Loucy (cell line): ENCODE data around the gene SUCNR1.

Experiments used
- EZH2phosphoT487 ChIP-seq: fragments of 200-600 bp; IDR thresholded peaks from 2 replicates; pipeline ENCODE4 v1.6.1; 2018; ENCODE audit warnings: antibody characterized with exemption, mild to moderate bottlenecking, moderate library complexity, borderline replicate concordance
- TF ChIP-seq, protein P1 (sequence below): fragments of 200-600 bp; sonication (generic); conservative IDR thresholded peaks from 2 replicates; pipeline ENCODE4 v1.5.1; 2014; ENCODE audit warnings: mild to moderate bottlenecking, antibody characterized with exemption, low read length

DNA sequence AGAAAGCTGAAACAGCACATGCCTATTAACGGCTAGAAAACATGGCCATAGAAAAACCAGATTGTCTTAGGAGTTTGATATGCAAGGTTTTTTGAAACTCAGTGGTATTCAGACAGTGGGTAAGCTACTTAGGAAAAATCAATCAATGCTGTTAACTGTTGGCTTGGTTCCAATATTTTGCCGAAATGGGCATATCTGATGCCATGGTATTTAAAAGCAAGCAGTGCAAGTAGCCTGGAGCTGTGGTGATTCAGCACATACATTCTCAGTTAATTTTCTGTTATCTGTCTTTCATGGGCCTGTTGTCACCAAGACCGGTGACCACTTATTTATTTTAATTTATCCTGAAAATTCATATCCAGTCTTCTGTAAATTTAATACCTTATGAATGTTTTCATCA lies 17.3 kb upstream of the SUCNR1 start:
- TF ChIP-seq, protein P1, sequence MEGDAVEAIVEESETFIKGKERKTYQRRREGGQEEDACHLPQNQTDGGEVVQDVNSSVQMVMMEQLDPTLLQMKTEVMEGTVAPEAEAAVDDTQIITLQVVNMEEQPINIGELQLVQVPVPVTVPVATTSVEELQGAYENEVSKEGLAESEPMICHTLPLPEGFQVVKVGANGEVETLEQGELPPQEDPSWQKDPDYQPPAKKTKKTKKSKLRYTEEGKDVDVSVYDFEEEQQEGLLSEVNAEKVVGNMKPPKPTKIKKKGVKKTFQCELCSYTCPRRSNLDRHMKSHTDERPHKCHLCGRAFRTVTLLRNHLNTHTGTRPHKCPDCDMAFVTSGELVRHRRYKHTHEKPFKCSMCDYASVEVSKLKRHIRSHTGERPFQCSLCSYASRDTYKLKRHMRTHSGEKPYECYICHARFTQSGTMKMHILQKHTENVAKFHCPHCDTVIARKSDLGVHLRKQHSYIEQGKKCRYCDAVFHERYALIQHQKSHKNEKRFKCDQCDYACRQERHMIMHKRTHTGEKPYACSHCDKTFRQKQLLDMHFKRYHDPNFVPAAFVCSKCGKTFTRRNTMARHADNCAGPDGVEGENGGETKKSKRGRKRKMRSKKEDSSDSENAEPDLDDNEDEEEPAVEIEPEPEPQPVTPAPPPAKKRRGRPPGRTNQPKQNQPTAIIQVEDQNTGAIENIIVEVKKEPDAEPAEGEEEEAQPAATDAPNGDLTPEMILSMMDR: no peak
- no peak for TF ChIP-seq EZH2phosphoT487
